HepG2 (cell line): ENCODE measurements around the gene CNNM4. TPM values are rescaled to one million over a fixed set of nuclear protein-coding genes. Genes with fewer than 3 reads are reported as not detected.

Source experiments
- ASH2L ChIP-seq: fragments of 300-600, 200-600 bp; sonication (generic); IDR thresholded peaks from 2 replicates; pipeline ENCODE4 v1.7.0; 2017; ENCODE audit warnings: low read depth, mild to moderate bottlenecking, moderate library complexity, mixed read lengths, low read length; ENCODE audit not compliant: insufficient read length
- HMG20A ChIP-seq: IDR thresholded peaks from 2 replicates; pipeline ENCODE4 v1.6.1; 2016; ENCODE audit warnings: borderline replicate concordance
- PPARG ChIP-seq: conservative IDR thresholded peaks from 2 replicates; pipeline ENCODE4 v1.6.1; 2016; ENCODE audit warnings: missing biosample characterization, missing genetic modification reagents
- SOX5 ChIP-seq: IDR thresholded peaks from 2 replicates; pipeline ENCODE4 v1.6.1; 2016; ENCODE audit warnings: borderline replicate concordance
- SP2 ChIP-seq: sonication (generic); formaldehyde crosslinking; IDR thresholded peaks from 2 replicates; pipeline ENCODE4 v1.5.1; 2020; ENCODE audit warnings: mild to moderate bottlenecking, missing genetic modification reagents
- TBX2 ChIP-seq: sonication (generic); formaldehyde crosslinking; IDR thresholded peaks from 2 replicates; pipeline ENCODE4 v1.5.0; 2020; ENCODE audit warnings: missing genetic modification reagents, mild to moderate bottlenecking, borderline replicate concordance
- THYN1 ChIP-seq: sonication (generic); formaldehyde crosslinking; IDR thresholded peaks from 2 replicates; pipeline ENCODE4 v1.8.1; 2023; ENCODE audit warnings: low read depth, mild to moderate bottlenecking, moderate library complexity, missing genetic modification reagents, borderline replicate concordance
- ZNF10 ChIP-seq: sonication (generic); formaldehyde crosslinking; IDR thresholded peaks from 2 replicates; pipeline ENCODE4 v1.4.0; 2020; ENCODE audit warnings: mild to moderate bottlenecking, low read depth, missing genetic modification reagents, borderline replicate concordance
- ZNF317 ChIP-seq: sonication (generic); formaldehyde crosslinking; IDR thresholded peaks from 2 replicates; pipeline ENCODE4 v1.5.0; 2020; ENCODE audit warnings: mild to moderate bottlenecking, missing genetic modification reagents
- ZNF496 ChIP-seq: sonication (generic); formaldehyde crosslinking; IDR thresholded peaks from 2 replicates; pipeline ENCODE4 v1.8.1; 2023; ENCODE audit warnings: mild to moderate bottlenecking, moderate library complexity, missing genetic modification reagents; ENCODE audit not compliant: insufficient replicate concordance
- ZSCAN30 ChIP-seq: sonication (generic); formaldehyde crosslinking; IDR thresholded peaks from 2 replicates; pipeline ENCODE4 v1.5.0; 2020; ENCODE audit warnings: mild to moderate bottlenecking, missing genetic modification reagents
- polyA plus RNA-seq, 8 experiments: library from polyadenylated mRNA; depleted of rRNA in 3 of 8; stranded (reverse) in 7 of 8; unstranded in 1 of 8; fragments of >200 nt; fragmentation: Illumina TruSeq in 4 of 8; extraction: Trizol in 4 of 8; gene quantifications; 2 replicates each; pipeline versions ENCODE4 v1.2.1 to v1.2.3, GENCODE V29; 2011 to 2016; ENCODE audit warnings: low read depth in 4 of 8, missing spikeins in 1 of 8, mixed read lengths in 1 of 8; ENCODE audit not compliant: insufficient read depth in 1 of 8
- total RNA-seq, 5 experiments: library from RNA; depleted of rRNA; stranded (reverse); fragments of >200 nt; fragmentation: Illumina TruSeq; extraction: Trizol; gene quantifications; 2 replicates each; pipeline ENCODE4 v1.2.3, GENCODE V29; 2016; ENCODE audit warnings: low read depth in 1 of 5
- TF ChIP-seq, protein P1 (sequence below): sonication (generic); formaldehyde crosslinking; IDR thresholded peaks from 2 replicates; pipeline ENCODE4 v1.8.0; 2022; ENCODE audit warnings: low read depth, missing genetic modification reagents
- TF ChIP-seq, protein P2 (sequence below): sonication (generic); formaldehyde crosslinking; IDR thresholded peaks from 2 replicates; pipeline ENCODE4 v1.4.0; 2020; ENCODE audit warnings: missing genetic modification reagents
- TF ChIP-seq, protein P3 (sequence below): sonication (generic); formaldehyde crosslinking; IDR thresholded peaks from 2 replicates; pipeline ENCODE4 v1.4.0; 2020; ENCODE audit warnings: missing genetic modification reagents
- TF ChIP-seq, protein P4 (sequence below): sonication (generic); formaldehyde crosslinking; conservative IDR thresholded peaks from 2 replicates; pipeline ENCODE4 v1.4.0; 2020; ENCODE audit warnings: missing genetic modification reagents
- TF ChIP-seq, protein P5 (sequence below): sonication (generic); formaldehyde crosslinking; IDR thresholded peaks from 2 replicates; pipeline ENCODE4 v1.4.0; 2020; ENCODE audit warnings: missing genetic modification reagents
- TF ChIP-seq, protein P6 (sequence below): sonication (generic); formaldehyde crosslinking; IDR thresholded peaks from 2 replicates; pipeline ENCODE4 v1.5.1; 2020; ENCODE audit warnings: missing genetic modification reagents, mild to moderate bottlenecking, borderline replicate concordance

Gene CNNM4
- total and polyA plus RNA-seq, 2 of the 13 experiments (the other 11 are each of a cell fraction or from before 2014, with no cell fraction given), result 5.9 to 8.4 TPM

DNA sequence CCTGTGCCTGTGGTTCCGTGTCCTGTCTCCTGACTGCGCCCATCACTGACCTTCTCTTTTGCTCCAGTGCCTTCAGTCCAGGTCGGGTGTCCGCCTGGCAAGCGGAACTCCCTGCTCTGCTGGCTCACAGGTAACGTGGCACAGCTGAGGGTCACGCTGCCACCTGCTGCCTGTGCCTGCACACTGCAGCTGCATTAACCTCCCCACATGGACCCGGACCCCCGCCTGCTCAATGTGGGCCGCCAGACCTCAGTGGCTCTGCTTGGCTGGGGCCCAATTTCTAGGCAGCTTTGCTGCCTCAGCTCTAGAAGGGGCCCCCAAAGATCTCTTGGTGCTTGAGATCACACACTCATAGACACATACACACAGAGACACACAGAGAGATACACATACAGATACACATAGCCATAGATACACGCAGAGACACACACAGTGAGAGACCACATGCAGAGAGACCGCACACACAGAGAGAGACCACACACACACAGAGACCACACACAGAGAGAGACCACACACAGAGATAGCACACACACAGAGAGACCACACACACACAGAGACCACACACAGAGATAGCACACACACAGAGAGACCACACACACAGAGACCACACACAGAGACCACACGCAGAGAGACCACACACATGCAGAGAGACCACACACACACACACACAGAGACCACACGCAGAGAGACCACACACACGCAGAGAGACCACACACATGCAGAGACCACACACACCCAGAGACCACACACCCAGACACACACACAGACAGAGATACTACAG, 40.5 kb downstream of the CNNM4 start (continued):
- TF ChIP-seq, protein P1, sequence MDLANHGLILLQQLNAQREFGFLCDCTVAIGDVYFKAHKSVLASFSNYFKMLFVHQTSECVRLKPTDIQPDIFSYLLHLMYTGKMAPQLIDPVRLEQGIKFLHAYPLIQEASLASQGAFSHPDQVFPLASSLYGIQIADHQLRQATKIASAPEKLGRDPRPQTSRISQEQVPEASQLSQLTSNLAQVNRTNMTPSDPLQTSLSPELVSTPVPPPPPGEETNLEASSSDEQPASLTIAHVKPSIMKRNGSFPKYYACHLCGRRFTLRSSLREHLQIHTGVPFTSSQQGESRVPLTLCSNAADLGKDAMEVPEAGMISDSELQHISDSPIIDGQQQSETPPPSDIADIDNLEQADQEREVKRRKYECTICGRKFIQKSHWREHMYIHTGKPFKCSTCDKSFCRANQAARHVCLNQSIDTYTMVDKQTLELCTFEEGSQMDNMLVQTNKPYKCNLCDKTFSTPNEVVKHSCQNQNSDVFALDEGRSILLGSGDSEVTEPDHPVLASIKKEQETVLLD (CRISPR knock-in tag), result no peak
- no peak for TF ChIP-seq SP2
- TF ChIP-seq, protein P2, sequence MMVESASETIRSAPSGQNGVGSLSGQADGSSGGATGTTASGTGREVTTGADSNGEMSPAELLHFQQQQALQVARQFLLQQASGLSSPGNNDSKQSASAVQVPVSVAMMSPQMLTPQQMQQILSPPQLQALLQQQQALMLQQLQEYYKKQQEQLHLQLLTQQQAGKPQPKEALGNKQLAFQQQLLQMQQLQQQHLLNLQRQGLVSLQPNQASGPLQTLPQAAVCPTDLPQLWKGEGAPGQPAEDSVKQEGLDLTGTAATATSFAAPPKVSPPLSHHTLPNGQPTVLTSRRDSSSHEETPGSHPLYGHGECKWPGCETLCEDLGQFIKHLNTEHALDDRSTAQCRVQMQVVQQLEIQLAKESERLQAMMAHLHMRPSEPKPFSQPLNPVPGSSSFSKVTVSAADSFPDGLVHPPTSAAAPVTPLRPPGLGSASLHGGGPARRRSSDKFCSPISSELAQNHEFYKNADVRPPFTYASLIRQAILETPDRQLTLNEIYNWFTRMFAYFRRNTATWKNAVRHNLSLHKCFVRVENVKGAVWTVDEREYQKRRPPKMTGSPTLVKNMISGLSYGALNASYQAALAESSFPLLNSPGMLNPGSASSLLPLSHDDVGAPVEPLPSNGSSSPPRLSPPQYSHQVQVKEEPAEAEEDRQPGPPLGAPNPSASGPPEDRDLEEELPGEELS, result no peak
- TF ChIP-seq, protein P3, sequence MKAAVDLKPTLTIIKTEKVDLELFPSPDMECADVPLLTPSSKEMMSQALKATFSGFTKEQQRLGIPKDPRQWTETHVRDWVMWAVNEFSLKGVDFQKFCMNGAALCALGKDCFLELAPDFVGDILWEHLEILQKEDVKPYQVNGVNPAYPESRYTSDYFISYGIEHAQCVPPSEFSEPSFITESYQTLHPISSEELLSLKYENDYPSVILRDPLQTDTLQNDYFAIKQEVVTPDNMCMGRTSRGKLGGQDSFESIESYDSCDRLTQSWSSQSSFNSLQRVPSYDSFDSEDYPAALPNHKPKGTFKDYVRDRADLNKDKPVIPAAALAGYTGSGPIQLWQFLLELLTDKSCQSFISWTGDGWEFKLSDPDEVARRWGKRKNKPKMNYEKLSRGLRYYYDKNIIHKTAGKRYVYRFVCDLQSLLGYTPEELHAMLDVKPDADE (CRISPR knock-in tag), result no peak
- TF ChIP-seq ZSCAN30 (CRISPR knock-in tag), result no peak
- TF ChIP-seq ZNF317 (CRISPR knock-in tag), result no peak
- TF ChIP-seq TBX2, result 0 out of 2 replicates have a peak, but pooled peaks have one; percentile 1
- no peak for TF ChIP-seq PPARG (CRISPR knock-in tag)
- TF ChIP-seq, protein P4, sequence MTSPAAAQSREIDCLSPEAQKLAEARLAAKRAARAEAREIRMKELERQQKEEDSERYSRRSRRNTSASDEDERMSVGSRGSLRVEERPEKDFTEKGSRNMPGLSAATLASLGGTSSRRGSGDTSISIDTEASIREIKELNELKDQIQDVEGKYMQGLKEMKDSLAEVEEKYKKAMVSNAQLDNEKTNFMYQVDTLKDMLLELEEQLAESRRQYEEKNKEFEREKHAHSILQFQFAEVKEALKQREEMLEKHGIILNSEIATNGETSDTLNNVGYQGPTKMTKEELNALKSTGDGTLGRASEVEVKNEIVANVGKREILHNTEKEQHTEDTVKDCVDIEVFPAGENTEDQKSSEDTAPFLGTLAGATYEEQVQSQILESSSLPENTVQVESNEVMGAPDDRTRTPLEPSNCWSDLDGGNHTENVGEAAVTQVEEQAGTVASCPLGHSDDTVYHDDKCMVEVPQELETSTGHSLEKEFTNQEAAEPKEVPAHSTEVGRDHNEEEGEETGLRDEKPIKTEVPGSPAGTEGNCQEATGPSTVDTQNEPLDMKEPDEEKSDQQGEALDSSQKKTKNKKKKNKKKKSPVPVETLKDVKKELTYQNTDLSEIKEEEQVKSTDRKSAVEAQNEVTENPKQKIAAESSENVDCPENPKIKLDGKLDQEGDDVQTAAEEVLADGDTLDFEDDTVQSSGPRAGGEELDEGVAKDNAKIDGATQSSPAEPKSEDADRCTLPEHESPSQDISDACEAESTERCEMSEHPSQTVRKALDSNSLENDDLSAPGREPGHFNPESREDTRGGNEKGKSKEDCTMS (CRISPR knock-in tag), result no peak
- TF ChIP-seq THYN1 (CRISPR knock-in tag), result no peak
- TF ChIP-seq HMG20A (CRISPR knock-in tag), result no peak
- TF ChIP-seq ZNF496 (CRISPR knock-in tag), result no peak
- 0 out of 2 replicates have a peak, but pooled peaks have one; percentile 30 for TF ChIP-seq SOX5 (CRISPR knock-in tag)
- TF ChIP-seq, protein P5, sequence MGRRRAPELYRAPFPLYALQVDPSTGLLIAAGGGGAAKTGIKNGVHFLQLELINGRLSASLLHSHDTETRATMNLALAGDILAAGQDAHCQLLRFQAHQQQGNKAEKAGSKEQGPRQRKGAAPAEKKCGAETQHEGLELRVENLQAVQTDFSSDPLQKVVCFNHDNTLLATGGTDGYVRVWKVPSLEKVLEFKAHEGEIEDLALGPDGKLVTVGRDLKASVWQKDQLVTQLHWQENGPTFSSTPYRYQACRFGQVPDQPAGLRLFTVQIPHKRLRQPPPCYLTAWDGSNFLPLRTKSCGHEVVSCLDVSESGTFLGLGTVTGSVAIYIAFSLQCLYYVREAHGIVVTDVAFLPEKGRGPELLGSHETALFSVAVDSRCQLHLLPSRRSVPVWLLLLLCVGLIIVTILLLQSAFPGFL (CRISPR knock-in tag), result no peak
- peak; percentile 41 for TF ChIP-seq ASH2L
- no peak for TF ChIP-seq ZNF10 (CRISPR knock-in tag)
- TF ChIP-seq, protein P6, sequence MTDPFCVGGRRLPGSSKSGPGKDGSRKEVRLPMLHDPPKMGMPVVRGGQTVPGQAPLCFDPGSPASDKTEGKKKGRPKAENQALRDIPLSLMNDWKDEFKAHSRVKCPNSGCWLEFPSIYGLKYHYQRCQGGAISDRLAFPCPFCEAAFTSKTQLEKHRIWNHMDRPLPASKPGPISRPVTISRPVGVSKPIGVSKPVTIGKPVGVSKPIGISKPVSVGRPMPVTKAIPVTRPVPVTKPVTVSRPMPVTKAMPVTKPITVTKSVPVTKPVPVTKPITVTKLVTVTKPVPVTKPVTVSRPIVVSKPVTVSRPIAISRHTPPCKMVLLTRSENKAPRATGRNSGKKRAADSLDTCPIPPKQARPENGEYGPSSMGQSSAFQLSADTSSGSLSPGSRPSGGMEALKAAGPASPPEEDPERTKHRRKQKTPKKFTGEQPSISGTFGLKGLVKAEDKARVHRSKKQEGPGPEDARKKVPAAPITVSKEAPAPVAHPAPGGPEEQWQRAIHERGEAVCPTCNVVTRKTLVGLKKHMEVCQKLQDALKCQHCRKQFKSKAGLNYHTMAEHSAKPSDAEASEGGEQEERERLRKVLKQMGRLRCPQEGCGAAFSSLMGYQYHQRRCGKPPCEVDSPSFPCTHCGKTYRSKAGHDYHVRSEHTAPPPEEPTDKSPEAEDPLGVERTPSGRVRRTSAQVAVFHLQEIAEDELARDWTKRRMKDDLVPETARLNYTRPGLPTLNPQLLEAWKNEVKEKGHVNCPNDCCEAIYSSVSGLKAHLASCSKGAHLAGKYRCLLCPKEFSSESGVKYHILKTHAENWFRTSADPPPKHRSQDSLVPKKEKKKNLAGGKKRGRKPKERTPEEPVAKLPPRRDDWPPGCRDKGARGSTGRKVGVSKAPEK (CRISPR knock-in tag), result no peak
